VCaP (cell line): Measurements from ENCODE around the gene CDC20B.

Experiments
- H3K27ac ChIP-seq: fragments of 450-650 bp; 2 replicates; pipeline ENCODE4 v1.5.1; 2017
- TF ChIP-seq, protein P1 (sequence below): fragments of 450-650 bp; conservative IDR thresholded peaks from 2 replicates; pipeline ENCODE4 v1.5.1; 2017; ENCODE audit warnings: mild to moderate bottlenecking, moderate library complexity

The CDC20B gene

GRCh38 chr5:55154873-55155272 is 18.1 kb downstream of the CDC20B start:
- TF ChIP-seq, protein P1, sequence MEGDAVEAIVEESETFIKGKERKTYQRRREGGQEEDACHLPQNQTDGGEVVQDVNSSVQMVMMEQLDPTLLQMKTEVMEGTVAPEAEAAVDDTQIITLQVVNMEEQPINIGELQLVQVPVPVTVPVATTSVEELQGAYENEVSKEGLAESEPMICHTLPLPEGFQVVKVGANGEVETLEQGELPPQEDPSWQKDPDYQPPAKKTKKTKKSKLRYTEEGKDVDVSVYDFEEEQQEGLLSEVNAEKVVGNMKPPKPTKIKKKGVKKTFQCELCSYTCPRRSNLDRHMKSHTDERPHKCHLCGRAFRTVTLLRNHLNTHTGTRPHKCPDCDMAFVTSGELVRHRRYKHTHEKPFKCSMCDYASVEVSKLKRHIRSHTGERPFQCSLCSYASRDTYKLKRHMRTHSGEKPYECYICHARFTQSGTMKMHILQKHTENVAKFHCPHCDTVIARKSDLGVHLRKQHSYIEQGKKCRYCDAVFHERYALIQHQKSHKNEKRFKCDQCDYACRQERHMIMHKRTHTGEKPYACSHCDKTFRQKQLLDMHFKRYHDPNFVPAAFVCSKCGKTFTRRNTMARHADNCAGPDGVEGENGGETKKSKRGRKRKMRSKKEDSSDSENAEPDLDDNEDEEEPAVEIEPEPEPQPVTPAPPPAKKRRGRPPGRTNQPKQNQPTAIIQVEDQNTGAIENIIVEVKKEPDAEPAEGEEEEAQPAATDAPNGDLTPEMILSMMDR, result no peak
- no peak overlapping the region for H3K27ac ChIP-seq

- H3K27ac ChIP-seq, result no peak overlapping the region
- TF ChIP-seq, protein P1, result no peak
These were observed 20.8 kb downstream of the CDC20B start for GRCh38 chr5:55151923-55152842.

GRCh38 chr5:55149308-55149795 is 23.6 kb downstream of the CDC20B start:
- no peak overlapping the region for H3K27ac ChIP-seq
- TF ChIP-seq, protein P1, result no peak

DNA sequence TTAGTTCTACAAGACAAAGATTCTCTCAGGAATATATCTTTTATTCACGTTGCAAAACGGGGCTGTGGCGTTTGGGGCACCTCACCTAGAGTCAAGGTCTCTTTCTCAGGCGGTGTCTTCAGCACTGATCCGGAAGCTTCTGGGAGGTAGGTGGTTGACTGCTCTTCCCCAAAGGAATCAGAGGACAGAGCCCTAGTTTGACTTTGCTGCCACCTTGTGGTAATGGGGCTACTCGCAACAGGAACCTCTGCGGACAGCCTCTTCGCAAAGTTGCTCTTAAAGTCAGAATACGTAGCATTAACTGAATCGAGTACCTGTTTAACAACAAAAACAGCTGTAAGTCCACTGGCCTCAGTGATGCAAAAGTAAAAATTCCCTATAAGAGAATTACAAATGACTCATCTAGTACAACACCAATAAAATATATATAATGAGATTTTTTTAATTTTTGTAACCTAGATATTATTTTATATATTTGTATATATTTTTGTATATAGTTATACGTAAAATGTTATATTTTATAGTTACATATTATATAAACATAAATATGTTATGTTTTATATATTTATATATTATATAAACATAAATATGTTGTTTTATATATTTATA is 26.3 kb downstream of the CDC20B start:
- TF ChIP-seq, protein P1, result peak; percentile 95
- H3K27ac ChIP-seq, result no peak overlapping the region

GRCh38 chr5:55146080-55146479 is 26.9 kb downstream of the CDC20B start:
- no peak overlapping the region for H3K27ac ChIP-seq
- TF ChIP-seq, protein P1, result no peak

DNA sequence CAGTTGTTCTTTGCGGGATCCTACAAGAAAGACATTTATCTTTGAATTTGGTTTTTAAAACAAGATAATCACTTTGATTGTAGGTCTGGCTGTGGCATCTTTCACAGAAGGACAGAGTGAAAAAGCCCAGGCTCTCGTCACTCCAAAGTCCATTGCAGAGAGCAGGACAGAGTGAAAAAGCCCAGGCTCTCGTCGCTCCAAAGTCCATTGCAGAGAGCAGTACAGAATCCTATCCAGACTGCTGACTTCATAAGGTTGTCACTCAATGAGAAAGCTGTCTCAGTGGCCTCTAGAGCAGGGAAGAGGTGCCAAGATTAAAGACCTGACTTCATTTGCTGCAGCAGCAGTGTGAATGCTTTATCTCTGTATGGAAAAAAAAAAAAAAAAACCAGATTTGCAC is 29.4 kb downstream of the CDC20B start:
- TF ChIP-seq, protein P1, result no peak
- H3K27ac ChIP-seq, result no peak overlapping the region

DNA sequence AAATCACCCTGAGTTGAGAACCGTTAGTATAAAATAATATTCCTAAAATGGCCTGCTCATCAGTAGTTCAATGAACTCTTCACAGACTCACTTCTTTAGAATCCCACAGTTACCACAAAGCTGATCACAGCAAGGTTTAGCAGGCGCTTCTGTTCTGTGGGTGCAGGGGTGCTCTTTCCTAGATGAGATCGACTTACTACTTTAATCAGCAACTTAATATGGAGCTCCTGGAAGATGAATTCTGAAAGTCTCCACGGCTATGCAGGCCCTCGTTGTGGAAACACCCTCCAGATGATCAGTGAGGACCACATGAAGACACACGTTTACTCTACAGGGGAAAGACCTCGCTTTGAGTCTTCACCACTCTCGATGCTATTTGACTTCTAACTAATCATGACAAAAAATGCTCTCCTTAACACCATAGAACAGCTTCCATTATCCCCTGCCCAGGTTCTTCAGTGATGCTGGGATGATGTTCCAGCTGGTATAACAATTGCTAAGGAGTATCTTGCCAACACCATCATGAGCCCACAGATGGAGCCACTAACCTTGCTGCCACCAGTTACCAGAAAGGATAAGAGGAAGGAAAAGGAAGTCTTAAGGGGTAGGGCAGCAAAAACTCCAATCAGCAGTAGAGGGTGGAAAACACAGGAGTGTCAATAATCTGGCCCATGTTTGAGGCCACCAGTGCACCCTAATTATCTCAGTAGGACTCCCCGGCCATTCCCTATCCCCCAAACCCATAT is 30.9 kb downstream of the CDC20B start:
- no peak overlapping the region for H3K27ac ChIP-seq
- TF ChIP-seq, protein P1, result no peak
